NT2/D1 (cell line): ENCODE measurements around the gene UBE2O.

Source experiments
- YY1 ChIP-seq: IDR thresholded peaks from 2 replicates; pipeline ENCODE4 v1.6.1; 2011; ENCODE audit not compliant: insufficient read length, insufficient read depth
- ZNF274 ChIP-seq: IDR thresholded peaks from 2 replicates; pipeline ENCODE4 v1.6.1; 2011; ENCODE audit warnings: mild to moderate bottlenecking, low read depth, low read length

DNA sequence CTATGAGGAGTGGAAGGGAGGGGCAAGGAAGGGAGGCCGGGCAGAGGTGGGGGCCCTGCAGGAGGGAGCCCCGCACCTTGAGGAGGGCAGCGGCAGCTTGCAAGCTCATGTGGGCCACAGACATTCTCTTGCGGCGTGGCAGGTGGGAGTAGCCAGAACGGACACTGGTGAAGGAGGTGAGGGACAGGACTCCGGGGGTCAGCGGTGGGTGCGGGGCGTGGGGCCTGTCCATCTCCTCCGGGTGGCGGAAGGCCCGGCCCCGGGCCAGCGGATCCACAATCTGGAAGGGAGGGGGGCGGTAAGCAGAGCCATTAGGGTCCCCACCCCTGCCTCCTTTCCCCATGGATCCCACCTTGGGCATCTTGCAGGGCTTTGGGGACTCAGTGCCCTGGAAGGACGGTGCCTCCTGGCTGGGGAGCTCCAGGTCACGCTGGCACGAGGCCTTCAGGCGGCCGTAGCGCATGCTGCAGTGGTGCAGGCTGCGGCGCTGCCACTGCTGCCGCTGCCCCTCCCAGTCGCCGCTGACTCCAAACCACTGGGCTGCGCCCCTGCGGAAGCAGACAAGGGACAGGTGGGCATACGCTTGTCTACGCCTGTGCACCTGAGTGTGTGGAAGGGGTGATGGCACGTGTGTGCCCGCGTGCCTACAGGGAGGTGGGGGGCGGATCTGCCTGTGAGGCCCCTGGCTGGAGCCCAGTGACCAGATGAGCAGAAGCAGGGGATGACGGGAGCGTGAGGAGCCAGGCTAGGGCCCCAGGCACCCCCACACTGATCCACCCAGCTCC, 26.0 kb upstream of the UBE2O start:
- no peak for TF ChIP-seq YY1
- TF ChIP-seq ZNF274 = no peak
